HUES64 (cell line): ENCODE results near the gene FLCN. TPM values are rescaled to one million over a fixed set of nuclear protein-coding genes. Genes with fewer than 3 reads are reported as not detected.
"Not testable (repeated sequence)": the region's sequence is repeated elsewhere in the genome, so short reads cannot be mapped to it uniquely, and the experiment has no call there.

Experiments
- H3K27ac ChIP-seq: 2 replicates; pipeline ENCODE4 v1.7.0; 2013; ENCODE audit warnings: low read depth, low read length, inconsistent platforms
- H3K27me3 ChIP-seq: 2 replicates; pipeline ENCODE4 v1.6.1; 2013; ENCODE audit warnings: mild to moderate bottlenecking, low read length; ENCODE audit not compliant: insufficient read depth
- H3K36me3 ChIP-seq: 2 replicates; pipeline ENCODE4 v1.6.1; 2013; ENCODE audit warnings: mild to moderate bottlenecking, low read length; ENCODE audit not compliant: insufficient read depth
- H3K4me1 ChIP-seq: 2 replicates; pipeline ENCODE4 v1.6.1; 2013; ENCODE audit warnings: mild to moderate bottlenecking, low read length, moderate library complexity; ENCODE audit not compliant: insufficient read depth
- H3K4me3 ChIP-seq: 2 replicates; pipeline ENCODE4 v1.5.1; 2013; ENCODE audit warnings: mild to moderate bottlenecking, low read length, moderate library complexity
- H3K9ac ChIP-seq: 2 replicates; pipeline ENCODE4 v1.6.1; 2013; ENCODE audit warnings: mild to moderate bottlenecking, low read depth, low read length
- H3K9me3 ChIP-seq: 2 replicates; pipeline ENCODE4 v1.6.1; 2013; ENCODE audit warnings: low read depth, low read length; ENCODE audit not compliant: insufficient read depth
- WGBS: fragments of 150-250, 120-280 bp; methylation state at CpG from one replicate; pipeline ENCODE4 v1.1.7; 2013; ENCODE audit warnings: missing lambda C conversion rate; 5-methylcytosine and 5-hydroxymethylcytosine counted together
- polyA plus RNA-seq, 2 experiments: library from polyadenylated mRNA; stranded (reverse); fragments of 50-300 nt; gene quantifications; one replicate each; pipeline ENCODE4 v1.2.3, GENCODE V29; 2013

Gene FLCN
- polyA plus RNA-seq (2013, experiment 1 of 2): 17.2 TPM
- 16.4 TPM for polyA plus RNA-seq (2013, experiment 2 of 2)

DNA sequence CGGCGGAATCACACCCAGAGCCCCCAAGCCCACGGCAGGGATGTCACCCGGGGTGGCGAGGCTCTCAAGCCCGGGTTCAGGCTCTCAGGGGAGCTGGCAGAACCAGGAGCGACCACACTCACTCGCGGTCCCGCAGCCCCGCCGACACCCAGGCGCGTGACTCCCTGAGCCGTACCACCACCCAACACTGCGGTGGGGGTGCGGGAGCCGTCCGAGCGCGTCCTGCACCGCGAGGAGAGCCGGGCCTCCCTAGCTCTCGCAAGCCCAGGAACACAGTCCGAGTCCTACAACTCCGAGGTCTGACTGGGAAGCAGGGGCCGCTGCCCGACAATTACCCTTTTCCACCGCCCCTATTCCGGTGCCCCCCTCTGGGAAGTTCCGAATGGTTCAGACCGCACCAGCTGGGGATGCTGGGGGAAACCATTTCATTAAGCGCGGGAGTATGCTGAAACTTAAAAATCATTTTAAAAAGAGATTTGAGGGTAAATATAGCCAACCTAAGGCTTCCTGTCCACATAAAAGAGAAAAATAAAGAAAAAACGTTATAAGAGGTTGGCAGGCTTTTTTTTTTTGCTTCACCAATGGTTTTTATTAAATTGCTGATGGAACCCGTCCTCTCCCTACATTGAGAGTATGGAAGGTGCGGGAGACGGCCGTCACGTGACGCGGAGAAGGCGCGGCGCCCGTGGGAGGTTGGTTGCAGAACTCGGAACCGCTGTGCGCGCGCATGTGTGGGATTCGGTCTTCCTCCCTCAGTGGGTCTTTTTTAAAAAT is at the start of gene FLCN:
Gene FLCN (minus strand): TSS at position 143 of the 774 bp plus-strand sequence. CDS start 9,031 bp downstream, outside the sequence.
- under 1% methylated on average over 51 of the region's 53 CpGs for WGBS
- H3K36me3 ChIP-seq: peaks cover 7% of the 10 kb centered on the region
- peak within 1 kb of the TSS; percentile 96 for H3K27ac ChIP-seq
- peaks cover 10% of the 10 kb centered on the region; the same call in 1 of the 2 replicates for H3K4me1 ChIP-seq
- H3K4me3 ChIP-seq: peak within 1 kb of the TSS; percentile 89
- H3K9ac ChIP-seq: peak within 1 kb of the TSS; percentile 100
- H3K9me3 ChIP-seq: no peaks in the 10 kb centered on the region
- no peaks in the 10 kb centered on the region for H3K27me3 ChIP-seq

DNA sequence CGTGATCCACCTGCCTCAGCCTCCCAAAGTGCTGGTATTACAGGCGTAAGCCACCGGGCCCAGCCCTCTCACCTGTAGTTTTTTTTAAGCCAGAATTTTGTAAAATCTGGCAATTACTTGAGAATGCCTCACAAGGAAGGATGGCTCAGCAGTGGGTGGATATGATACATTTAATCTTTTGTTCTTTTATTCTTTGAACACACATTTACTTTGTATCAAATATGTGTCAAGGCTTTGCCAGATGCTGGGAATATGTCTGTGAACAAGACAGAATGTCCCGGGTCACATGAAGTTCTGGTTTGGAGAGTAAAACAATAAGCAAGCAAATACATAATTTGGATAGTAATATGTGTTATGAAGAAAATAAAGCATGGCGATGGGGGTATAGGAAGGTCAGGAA is 49.0 kb upstream of the FLCN start:
- Histone ChIP-seq H3K27ac (no peak overlapping the region), H3K4me3 (no peak overlapping the region), H3K36me3 (no peaks in the 10 kb centered on the region), H3K9me3 (no peaks in the 10 kb centered on the region), H3K4me1 (peaks cover 4% of the 10 kb centered on the region; the same call in 1 of the 2 replicates), H3K9ac (no peak overlapping the region), H3K27me3 (no peaks in the 10 kb centered on the region)
- WGBS: 93% methylated on average over 5 of the region's 5 CpGs

DNA sequence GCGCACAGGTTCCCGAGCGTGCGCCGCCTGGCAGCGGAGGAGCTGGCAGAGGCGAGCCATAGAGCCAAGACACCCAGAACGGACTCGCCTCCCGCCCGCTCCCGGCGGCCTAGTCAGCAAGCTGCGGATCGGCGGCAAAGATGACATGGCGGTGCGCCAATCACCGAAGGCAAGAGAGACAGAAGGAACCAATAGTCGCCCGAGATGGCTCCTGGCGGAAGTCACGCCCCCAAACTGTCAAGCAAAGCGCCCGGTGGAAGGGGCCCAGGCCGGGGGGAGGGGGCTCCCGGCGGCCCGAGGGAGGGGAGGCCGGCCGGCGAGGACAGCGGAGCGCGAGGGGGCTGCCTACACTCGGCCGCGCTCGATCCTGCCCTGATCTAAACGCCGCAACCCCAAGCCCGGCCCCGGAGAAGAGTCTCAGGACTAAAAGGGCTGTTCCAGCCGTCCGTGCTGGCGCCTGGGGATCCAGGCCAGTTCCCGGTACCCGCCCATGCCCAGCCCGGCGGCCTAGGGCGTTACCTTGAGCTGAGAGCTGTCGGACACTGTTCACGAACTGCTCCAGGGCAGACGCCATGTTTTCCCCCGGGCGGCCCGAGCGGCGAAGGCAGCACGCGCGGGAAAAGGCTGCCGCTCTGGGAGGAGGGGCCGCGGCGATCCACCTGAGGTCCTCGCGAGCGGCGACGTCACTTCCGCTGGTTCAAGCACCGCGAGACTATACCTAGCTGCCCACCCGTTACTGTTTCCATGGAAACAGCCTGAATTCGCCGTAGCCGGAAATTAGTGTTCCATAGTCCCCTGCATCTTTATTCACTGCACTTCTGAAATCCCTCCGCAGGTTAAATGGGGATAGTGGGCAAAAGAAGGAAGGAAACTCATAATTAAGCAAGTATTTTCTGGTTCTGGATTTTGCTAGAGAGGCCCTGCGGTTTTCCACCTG is 43.9 kb upstream of the FLCN start, which contains the start of gene COPS3:
Gene COPS3 (minus strand): TSS at position 634 of the 937 bp plus-strand sequence. CDS start 60 bp downstream, at position 574.
- no peaks in the 10 kb centered on the region for H3K27me3 ChIP-seq
- peaks cover 10% of the 10 kb centered on the region for H3K36me3 ChIP-seq
- H3K4me3 ChIP-seq: peak within 1 kb of the TSS; percentile 78
- H3K4me1 ChIP-seq: peaks cover 11% of the 10 kb centered on the region
- H3K9me3 ChIP-seq: no peaks in the 10 kb centered on the region
- H3K9ac ChIP-seq: peak within 1 kb of the TSS; percentile 98
- H3K27ac ChIP-seq: peak within 1 kb of the TSS; percentile 96
- WGBS: under 1% methylated on average over 80 of the region's 80 CpGs

DNA sequence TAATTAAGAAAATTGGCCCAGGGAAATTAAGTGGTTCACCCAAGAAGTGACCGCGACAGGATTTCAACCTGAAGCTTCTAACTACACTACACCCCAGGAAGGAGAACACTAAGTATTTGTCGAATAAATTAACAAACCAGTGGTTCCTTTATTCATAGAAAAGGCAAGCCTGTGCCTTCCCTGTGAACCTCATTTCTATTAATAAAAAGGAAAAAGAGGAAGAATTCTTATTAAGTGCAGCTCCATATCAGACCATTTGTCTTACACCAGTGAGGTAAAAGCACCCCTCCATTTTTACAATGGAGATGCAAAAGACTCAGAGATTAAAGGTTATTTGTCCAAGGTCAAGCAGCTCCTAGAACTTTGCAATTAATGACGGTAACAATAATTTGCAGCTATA is 42.3 kb upstream of the FLCN start:
- Histone ChIP-seq H3K4me3 (peak overlapping the region; percentile 78), H3K9ac (peak overlapping the region; percentile 98; the same call in 1 of the 2 replicates), H3K9me3 (no peaks in the 10 kb centered on the region), H3K27me3 (no peaks in the 10 kb centered on the region), H3K36me3 (peaks cover 23% of the 10 kb centered on the region), H3K4me1 (peaks cover 11% of the 10 kb centered on the region), H3K27ac (no peak overlapping the region)
- WGBS: 98% methylated on average over 4 of the region's 4 CpGs

DNA sequence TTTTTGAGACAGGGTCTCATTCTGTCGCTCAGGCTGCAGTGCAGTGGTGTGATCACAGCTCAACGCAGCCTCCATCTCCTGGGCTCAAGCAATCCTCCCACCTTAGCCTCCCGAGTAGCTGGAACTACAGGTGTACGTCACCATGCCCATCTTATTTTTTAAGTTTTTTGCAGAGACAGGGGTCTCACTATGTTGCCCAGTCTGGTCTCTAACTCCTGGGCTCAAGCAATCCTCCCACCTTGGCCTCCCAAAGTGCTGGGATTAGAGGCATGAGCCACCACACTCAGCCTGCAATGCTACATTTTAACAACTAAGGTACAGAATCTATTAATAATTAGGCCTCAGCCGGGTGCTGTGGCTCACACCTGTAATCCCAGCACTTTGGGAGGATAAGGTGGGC is 40.5 kb upstream of the FLCN start:
- not testable (repeated sequence) for H3K4me3 ChIP-seq, H3K27ac ChIP-seq, H3K9ac ChIP-seq, H3K9me3 ChIP-seq, H3K27me3 ChIP-seq
- H3K4me1 ChIP-seq: peaks cover 11% of the 10 kb centered on the region
- H3K36me3 ChIP-seq: peaks cover 42% of the 10 kb centered on the region
- 93% methylated on average over 5 of the region's 5 CpGs for WGBS

GRCh38 chr17:17275971-17276370 is 39.0 kb upstream of the FLCN start:
- Histone ChIP-seq H3K4me3 (no peak overlapping the region), H3K36me3 (peaks cover 49% of the 10 kb centered on the region), H3K4me1 (peaks cover 7% of the 10 kb centered on the region), H3K9me3 (no peaks in the 10 kb centered on the region), H3K9ac (no peak overlapping the region), H3K27me3 (no peaks in the 10 kb centered on the region), H3K27ac (no peak overlapping the region)
- 95% methylated on average over 6 of the region's 6 CpGs for WGBS

GRCh38 chr17:17269926-17270773 is 33.2 kb upstream of the FLCN start:
- H3K36me3 ChIP-seq: peaks cover 87% of the 10 kb centered on the region
- no peak overlapping the region for H3K9ac ChIP-seq
- 86% methylated on average over 9 of the region's 9 CpGs for WGBS

GRCh38 chr17:17264430-17264829 is 27.5 kb upstream of the FLCN start:
- Histone ChIP-seq H3K4me3 (no peak overlapping the region), H3K36me3 (peaks cover 87% of the 10 kb centered on the region), H3K9ac (no peak overlapping the region), H3K27me3 (no peaks in the 10 kb centered on the region), H3K4me1 (no peaks in the 10 kb centered on the region), H3K9me3 (no peaks in the 10 kb centered on the region), H3K27ac (no peak overlapping the region)
- 83% methylated on average over 2 of the region's 2 CpGs for WGBS

More at GRCh38 chr17:17269926-17270773, 33.2 kb upstream of the FLCN start:
- Histone ChIP-seq H3K4me1 (no peaks in the 10 kb centered on the region), H3K9me3 (no peaks in the 10 kb centered on the region), H3K27ac (no peak overlapping the region), H3K27me3 (no peaks in the 10 kb centered on the region), H3K4me3 (no peak overlapping the region)

GRCh38 chr17:17258998-17259397 is 22.0 kb upstream of the FLCN start:
- Histone ChIP-seq H3K4me3 (no peak overlapping the region), H3K4me1 (no peaks in the 10 kb centered on the region), H3K9me3 (no peaks in the 10 kb centered on the region), H3K36me3 (peaks cover 83% of the 10 kb centered on the region), H3K9ac (no peak overlapping the region), H3K27me3 (no peaks in the 10 kb centered on the region), H3K27ac (no peak overlapping the region)
- WGBS: 96% methylated on average over 4 of the region's 4 CpGs

- 95% methylated on average over 7 of the region's 7 CpGs for WGBS
- H3K9ac ChIP-seq: no peak overlapping the region
- H3K27ac ChIP-seq: no peak overlapping the region
- no peaks in the 10 kb centered on the region for H3K27me3 ChIP-seq
- H3K4me1 ChIP-seq: no peaks in the 10 kb centered on the region
- no peaks in the 10 kb centered on the region for H3K9me3 ChIP-seq
- H3K36me3 ChIP-seq: peaks cover 87% of the 10 kb centered on the region
- H3K4me3 ChIP-seq: no peak overlapping the region
Measured at GRCh38 chr17:17258011-17258410, 21.0 kb upstream of the FLCN start.
